Fibroblast of skin of right quadriceps (primary cell): ENCODE results near the gene CEP164.
A peak's percentile ranks its signal among the peaks of the same experiment; 100 is the strongest.
"Not testable (repeated sequence)": the region's sequence is repeated elsewhere in the genome, so short reads cannot be mapped to it uniquely, and the experiment has no call there.

Experiments used
- DNase-seq: peaks from one replicate; pipeline ENCODE4 v3.0.0-alpha.2; 2013

CEP164 gene

GRCh38 chr11:117309310-117309709, 18.3 kb upstream of the CEP164 start:
- no peak for DNase-seq

GRCh38 chr11:117313091-117313490, 14.6 kb upstream of the CEP164 start:
- no peak for DNase-seq

- no peak for DNase-seq
These were observed 13.6 kb upstream of the CEP164 start for GRCh38 chr11:117313828-117314768.

- DNase-seq, result no peak
These were observed 12.8 kb upstream of the CEP164 start for GRCh38 chr11:117314840-117315239.

GRCh38 chr11:117315285-117316196, 12.1 kb upstream of the CEP164 start:
- DNase-seq, result no peak

GRCh38 chr11:117316197-117316961, 11.3 kb upstream of the CEP164 start, which contains the start of gene BACE1:
TSS of gene BACE1 (minus strand) at chr11:117316256. CDS start at chr11:117315795, 461 bp downstream.
- DNase-seq, result peak; percentile 85

GRCh38 chr11:117318738-117319137, 8.9 kb upstream of the CEP164 start:
- DNase-seq, result no peak

GRCh38 chr11:117319214-117319840, 8.3 kb upstream of the CEP164 start:
- peak; percentile 75 for DNase-seq

GRCh38 chr11:117327255-117327566, 443 bp upstream of the CEP164 start:
- not testable (repeated sequence) for DNase-seq

GRCh38 chr11:117328375-117329010, 839 bp downstream of the CEP164 start:
- peak; percentile 32 for DNase-seq

GRCh38 chr11:117332843-117333242, 5.2 kb downstream of the CEP164 start:
- no peak for DNase-seq

GRCh38 chr11:117333917-117334316, 6.3 kb downstream of the CEP164 start:
- DNase-seq, result peak; percentile 27

GRCh38 chr11:117334896-117335295, 7.2 kb downstream of the CEP164 start:
- DNase-seq, result no peak

GRCh38 chr11:117335399-117335798, 7.7 kb downstream of the CEP164 start:
- DNase-seq, result no peak

GRCh38 chr11:117337076-117337475, 9.4 kb downstream of the CEP164 start:
- DNase-seq, result no peak

- DNase-seq, result peak; percentile 17
These were observed 17.4 kb downstream of the CEP164 start for GRCh38 chr11:117345039-117345438.

- no peak for DNase-seq
These were observed 26.9 kb downstream of the CEP164 start for GRCh38 chr11:117354550-117354949.

GRCh38 chr11:117356126-117356890, 28.7 kb downstream of the CEP164 start:
- no peak for DNase-seq

GRCh38 chr11:117361432-117361831, 33.8 kb downstream of the CEP164 start:
- DNase-seq, result no peak

- DNase-seq, result no peak
These were observed 38.6 kb downstream of the CEP164 start for GRCh38 chr11:117366248-117366647.

GRCh38 chr11:117366875-117367274, 39.2 kb downstream of the CEP164 start:
- no peak for DNase-seq
